Anterior cingulate cortex (tissue), 58 donors: ENCODE data around the gene HNRNPDL.
A peak's percentile ranks its signal among the peaks of the same experiment; 100 is the strongest.
"Not testable (repeated sequence)": the region's sequence is repeated elsewhere in the genome, so short reads cannot be mapped to it uniquely, and the experiment has no call there.

Source experiments
- DNase-seq, 58 donors: peaks; one replicate each; lab custom pipeline; 2025; lab: John Stamatoyannopoulos, UW

HNRNPDL gene

GRCh38 chr4:82430193-82430963 lies at the start of gene HNRNPDL, which contains the start of gene ENOPH1:
TSS of gene HNRNPDL (minus strand) at chr4:82430462. CDS start at chr4:82429690, 772 bp downstream.
TSS of gene ENOPH1 (plus strand) at chr4:82430590. CDS start at chr4:82430830, 240 bp downstream.
- peak; percentile 81 to 98 (median 96) for DNase-seq

DNA sequence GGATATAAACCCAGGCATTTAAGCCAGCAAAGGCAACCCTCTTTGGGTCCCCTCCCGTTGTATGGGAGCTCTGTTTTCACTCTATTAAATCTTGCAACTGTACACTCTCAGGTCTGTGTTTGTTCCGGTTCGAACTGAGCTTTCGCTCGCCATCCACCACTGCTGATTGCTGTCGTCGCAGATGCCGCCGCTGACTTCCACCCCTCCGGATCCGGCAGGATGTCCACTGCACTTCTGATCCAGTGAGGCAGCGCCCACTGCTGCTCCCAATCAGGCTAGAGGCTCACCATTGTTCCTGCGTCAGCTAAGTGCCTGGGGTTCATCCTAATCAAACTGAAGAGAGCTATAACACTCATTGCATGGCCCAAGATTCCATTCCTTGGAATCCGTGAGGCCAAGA lies 49.3 kb upstream of the HNRNPDL start:
- DNase-seq = no peak

- not testable (repeated sequence) for DNase-seq
Observed at GRCh38 chr4:82477469-82477868, 47.2 kb upstream of the HNRNPDL start.

GRCh38 chr4:82475931-82476330 lies 45.7 kb upstream of the HNRNPDL start:
- not testable (repeated sequence) for DNase-seq

DNA sequence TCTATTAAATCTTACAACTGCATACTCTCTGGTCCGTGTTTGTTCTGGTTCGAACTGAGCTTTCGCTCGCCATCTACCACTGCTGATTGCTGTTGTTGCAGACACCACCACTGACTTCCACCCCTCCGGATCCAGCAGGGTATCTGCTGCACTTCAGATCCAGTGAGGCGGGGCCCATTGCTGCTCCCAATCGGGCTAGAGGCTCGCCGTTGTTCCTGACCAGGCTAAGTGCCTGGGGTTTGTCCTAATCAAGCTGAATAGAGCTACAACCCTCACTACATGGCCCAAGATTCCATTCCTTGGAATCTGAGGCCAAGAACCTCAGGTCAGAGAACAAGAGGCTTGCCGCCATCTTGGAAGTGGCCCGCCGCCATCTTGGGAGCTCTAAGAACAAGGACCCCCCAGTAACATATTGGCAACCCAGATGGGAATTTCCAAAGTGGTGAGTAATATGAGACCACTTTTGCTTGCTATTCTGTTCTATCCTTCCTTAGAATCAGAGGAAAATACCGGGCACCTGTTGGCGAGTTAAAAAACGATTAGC lies 43.4 kb upstream of the HNRNPDL start:
- DNase-seq = no peak

DNA sequence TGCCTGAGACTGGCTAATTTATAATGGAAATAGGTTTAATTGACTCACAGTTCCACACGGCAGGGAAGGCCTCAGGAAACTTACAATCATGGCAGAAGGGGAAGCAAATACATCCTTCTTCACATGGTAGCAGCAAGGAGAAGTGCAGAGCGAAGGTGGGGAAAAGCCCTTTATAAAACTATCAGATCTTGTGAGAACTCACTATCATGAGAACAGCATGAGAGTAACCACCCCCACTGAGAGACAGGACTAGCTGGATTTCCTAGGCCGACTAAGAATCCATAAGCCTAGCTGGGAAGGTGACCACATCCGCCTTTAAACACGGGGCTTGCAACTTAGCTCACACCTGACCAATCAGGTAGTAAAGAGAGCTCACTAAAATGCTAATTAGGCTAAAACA lies 42.8 kb upstream of the HNRNPDL start:
- DNase-seq = not testable (repeated sequence)

- DNase-seq = peak in 9 of 58 donors; percentile 1 to 59 (median 17)
Observed at GRCh38 chr4:82469791-82470345, 39.6 kb upstream of the HNRNPDL start.

- peak in 1 of 58 donors; percentile 6 for DNase-seq
Observed at GRCh38 chr4:82467471-82467870, 37.2 kb upstream of the HNRNPDL start.

- no peak for DNase-seq
Observed at GRCh38 chr4:82463221-82463620, 33.0 kb upstream of the HNRNPDL start.

DNA sequence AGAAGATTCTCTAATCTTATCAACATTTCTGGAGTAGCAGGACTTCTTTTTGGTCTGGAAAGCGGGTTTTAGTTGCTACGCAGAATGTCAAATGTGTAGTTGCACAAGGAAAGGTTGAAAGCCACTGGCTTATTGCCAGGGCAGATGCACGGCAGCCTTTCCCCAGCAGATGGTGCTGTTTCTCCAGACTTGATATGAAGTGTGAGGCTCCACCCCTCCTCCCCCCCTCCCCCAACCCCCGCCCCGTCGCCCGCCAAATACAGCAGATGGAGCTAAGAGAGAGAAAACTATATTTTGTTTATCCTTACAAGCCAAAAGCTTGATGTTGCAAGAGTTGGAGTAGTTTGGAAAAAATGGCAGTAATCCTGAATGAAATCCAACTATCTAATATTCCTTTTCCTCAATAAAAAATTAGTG lies 32.2 kb upstream of the HNRNPDL start:
- peak; percentile 14 to 88 (median 74) for DNase-seq

DNA sequence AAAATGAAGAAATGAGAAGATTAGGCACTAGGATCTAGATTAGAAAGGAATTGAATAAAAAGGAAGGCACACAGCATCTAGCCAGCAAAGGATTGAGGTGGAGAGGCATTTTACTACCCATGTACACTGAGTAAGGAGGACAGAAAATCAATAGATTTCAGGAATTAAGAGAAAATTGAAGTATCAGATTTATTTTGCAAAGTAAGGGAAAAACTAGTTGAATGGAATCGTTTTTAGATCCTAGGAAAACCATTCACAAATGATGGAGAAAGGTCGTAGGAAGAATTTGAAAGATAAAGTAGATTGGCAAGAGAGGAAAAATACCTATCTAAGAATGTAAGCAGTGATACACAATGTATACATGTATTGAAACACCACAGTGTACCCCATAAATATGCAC lies 31.4 kb upstream of the HNRNPDL start:
- no peak for DNase-seq

- DNase-seq = peak in 2 of 58 donors; percentile 1
Observed at GRCh38 chr4:82458729-82459128, 28.5 kb upstream of the HNRNPDL start.

DNA sequence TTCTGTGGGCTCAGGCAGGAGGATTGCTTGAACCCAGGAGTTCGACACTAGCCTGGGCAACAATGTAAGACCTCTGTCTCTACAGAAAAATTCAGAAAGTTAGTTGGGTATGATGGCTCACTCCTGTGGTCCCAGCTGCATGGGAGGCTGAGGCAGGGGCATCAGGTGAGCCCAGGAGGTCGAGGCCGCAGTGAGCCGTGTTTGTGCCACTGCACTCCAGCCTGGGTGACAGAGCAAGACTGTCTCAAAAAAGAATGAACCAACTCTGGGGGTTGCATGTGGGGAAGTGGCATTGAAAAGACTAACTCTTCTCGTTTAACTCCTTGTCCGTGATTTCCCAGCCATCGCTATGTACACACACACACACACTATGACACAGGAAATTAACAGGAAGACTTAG lies 27.0 kb upstream of the HNRNPDL start:
- no peak for DNase-seq

- no peak for DNase-seq
Observed at GRCh38 chr4:82452026-82452425, 21.8 kb upstream of the HNRNPDL start.

GRCh38 chr4:82450966-82451755 lies 20.9 kb upstream of the HNRNPDL start:
- peak in 1 of 58 donors; percentile 6 for DNase-seq

- no peak for DNase-seq
Observed at GRCh38 chr4:82447886-82448285, 17.6 kb upstream of the HNRNPDL start.

DNA sequence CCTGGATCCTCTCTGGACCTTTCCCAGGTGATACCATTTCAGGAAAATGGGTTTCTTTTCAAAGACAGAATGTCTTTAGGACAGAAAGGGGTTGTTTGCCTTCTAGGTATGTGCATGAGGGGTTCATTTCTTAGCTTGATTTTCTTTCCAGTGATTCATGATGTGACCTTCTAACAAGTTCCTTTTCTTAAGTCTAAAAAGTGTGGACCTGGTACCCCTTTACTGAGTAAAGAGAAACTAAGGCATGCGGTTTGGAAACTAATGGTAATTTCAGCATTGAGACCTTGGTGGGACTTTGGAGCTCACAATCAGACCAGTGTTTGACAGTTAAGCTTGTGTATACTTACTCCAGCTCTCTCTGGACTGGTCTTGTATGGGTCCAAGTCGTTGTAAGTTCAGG lies 8.8 kb upstream of the HNRNPDL start:
- no peak for DNase-seq

- DNase-seq = no peak
Observed at GRCh38 chr4:82437285-82438005, 7.2 kb upstream of the HNRNPDL start.

GRCh38 chr4:82436780-82437179 lies 6.5 kb upstream of the HNRNPDL start:
- DNase-seq = no peak

DNA sequence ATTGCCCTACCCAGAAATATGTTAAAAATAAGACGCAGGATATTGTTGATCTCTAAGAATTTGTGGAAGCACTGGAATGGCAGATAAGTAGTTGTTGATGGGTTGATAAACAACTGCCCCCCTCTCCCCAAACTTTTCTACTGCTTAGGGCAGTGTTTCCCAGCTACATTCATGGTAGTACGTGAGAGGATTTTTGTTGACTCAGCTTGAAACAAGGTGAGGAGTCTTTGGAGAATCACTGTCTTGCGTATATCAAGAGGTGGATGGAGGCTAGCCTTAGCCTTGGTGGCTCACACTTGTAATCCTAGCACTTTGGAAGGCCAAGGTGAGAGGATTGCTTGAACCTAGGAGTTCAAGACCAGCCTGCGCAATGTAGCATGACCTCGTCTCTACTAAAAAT lies 5.9 kb upstream of the HNRNPDL start:
- no peak for DNase-seq
